Ovary (tissue), 9 donors: Measurements from ENCODE around the gene UGDH. TPM values are rescaled to one million over a fixed set of nuclear protein-coding genes. Genes with fewer than 3 reads are reported as not detected.

Experiments
- DNase-seq, 5 donors: peaks; one replicate each; pipeline ENCODE4 v3.0.0-alpha.2; 2019 to 2020
- H3K27ac ChIP-seq, 2 donors: fragments of 200-600 bp; one replicate each; pipeline versions ENCODE4 v1.5.1 to v1.8.0; 2019 to 2022
- H3K27me3 ChIP-seq: fragments of 200-600 bp; one replicate; pipeline ENCODE4 v1.8.0; 2022
- H3K36me3 ChIP-seq: fragments of 200-600 bp; sonication (generic); one replicate; pipeline ENCODE4 v1.5.1; 2019
- H3K4me1 ChIP-seq: one replicate; pipeline ENCODE4 v1.8.1; 2013; ENCODE audit warnings: mild to moderate bottlenecking, moderate library complexity; ENCODE audit not compliant: insufficient read depth
- H3K4me3 ChIP-seq: fragments of 200-600 bp; sonication (generic); one replicate; pipeline ENCODE4 v1.5.1; 2017
- H3K9me3 ChIP-seq, 2 donors: fragments of 200-600 bp in 1 of 2; sonication (generic) in 1 of 2; one replicate each; pipeline versions ENCODE4 v1.5.1 to v1.8.1; 2013 to 2019; ENCODE audit warnings: mild to moderate bottlenecking in 1 of 2, moderate library complexity in 1 of 2
- EP300 ChIP-seq: sonication (generic); formaldehyde crosslinking; IDR thresholded peaks from one replicate; pipeline ENCODE4 v1.6.1; 2017; ENCODE audit warnings: antibody characterized with exemption
- POLR2A ChIP-seq: fragments of 450-650 bp; IDR thresholded peaks from one replicate; pipeline ENCODE4 v1.6.1; 2017; ENCODE audit warnings: antibody characterized with exemption, mild to moderate bottlenecking, moderate library complexity
- WGBS, 3 donors: extraction: QIAGEN DNeasy Blood & Tissue Kit in 1 of 3; methylation state at CpG; one replicate each; pipeline versions ENCODE4 v1.1.5 to v1.1.7; 2013 to 2017; 5-methylcytosine and 5-hydroxymethylcytosine counted together
- intact Hi-C, 4 donors: fragments of 100-400 bp; cut with DNase I; formaldehyde crosslinking; loops; one replicate each; pipeline versions ENCODE4 v1.11.0 to v1.15.1; 2022 to 2023
- polyA plus RNA-seq, 2 donors: library from polyadenylated mRNA; stranded (reverse); fragments of 200-250 nt in 1 of 2; fragments of 350-450 nt in 1 of 2; fragmentation: Illumina TruSeq in 1 of 2; extraction: RNeasy Lipid Tissue Mini Kit (QIAGEN cat#74804) in 1 of 2; gene quantifications; one replicate each; pipeline ENCODE4 v1.2.3, GENCODE V29; 2013 to 2014
- total RNA-seq, 7 donors: library from RNA; depleted of rRNA in 2 of 7; stranded (reverse); fragments of >200 nt in 2 of 7; fragmentation: NEBNext Ultra II Directional in 3 of 7; extraction: Animal tissue kit (Norgen Biotek cat#: 25700) in 3 of 7; gene quantifications; one replicate each; pipeline versions ENCODE4 v1.1.0 to v1.2.4, GENCODE V29; 2016 to 2023
- TF ChIP-seq, protein P1 (sequence below), 3 donors: fragments of 450-650 bp in 2 of 3; fragments of 200-600 bp in 1 of 3; IDR thresholded peaks; one replicate each; pipeline versions ENCODE4 v1.5.1 to v1.8.0; 2016 to 2022; ENCODE audit warnings: antibody characterized with exemption in 3 of 3, mild to moderate bottlenecking in 1 of 3
- donor health status: DM: no; HTN: no; CAD: no; lungs with moderate emphysema.
- donor health status: DM: no; HTN: no; CAD: no.
- donor health status: Bipolar disorder and iron deficiency.
- donor health status: DM: yes; HTN: yes; CAD: no.
- donor health status: DM: no; HTN: no; CAD: no.
- donor health status: DM: yes; HTN: yes; CAD: no.

The UGDH gene
- total and polyA plus RNA-seq, 9 donors, result 18.3 to 106 (median 66.4) TPM

DNA sequence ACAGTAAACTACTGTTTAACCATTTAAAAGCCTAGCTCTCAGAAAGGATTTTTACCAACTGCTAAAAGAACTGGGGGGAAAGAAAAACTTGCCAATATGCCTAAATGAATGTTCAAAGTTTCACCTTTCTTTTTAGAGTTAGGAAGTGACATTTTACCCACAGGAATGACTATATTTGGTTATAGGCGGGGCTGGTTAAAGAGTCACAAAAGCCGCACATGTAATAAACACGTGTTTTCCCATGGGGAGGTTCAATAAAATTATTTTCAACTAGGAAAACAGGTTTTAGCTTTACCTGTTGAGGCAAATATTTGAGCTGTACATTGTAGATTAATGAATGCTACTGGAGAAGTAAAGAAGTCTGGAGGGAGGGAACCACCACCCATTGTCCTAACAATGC, 41.6 kb upstream of the UGDH start:
- Histone ChIP-seq H3K9me3 (no peaks in the 10 kb centered on the region), H3K36me3 (no peaks in the 10 kb centered on the region), H3K27ac (no peak overlapping the region), H3K4me3 (no peak overlapping the region), H3K4me1 (no peaks in the 10 kb centered on the region), H3K27me3 (no peaks in the 10 kb centered on the region)
- no peak for DNase-seq
- intact Hi-C loops, result no loop called here
- no peak for TF ChIP-seq EP300
- TF ChIP-seq, protein P1, sequence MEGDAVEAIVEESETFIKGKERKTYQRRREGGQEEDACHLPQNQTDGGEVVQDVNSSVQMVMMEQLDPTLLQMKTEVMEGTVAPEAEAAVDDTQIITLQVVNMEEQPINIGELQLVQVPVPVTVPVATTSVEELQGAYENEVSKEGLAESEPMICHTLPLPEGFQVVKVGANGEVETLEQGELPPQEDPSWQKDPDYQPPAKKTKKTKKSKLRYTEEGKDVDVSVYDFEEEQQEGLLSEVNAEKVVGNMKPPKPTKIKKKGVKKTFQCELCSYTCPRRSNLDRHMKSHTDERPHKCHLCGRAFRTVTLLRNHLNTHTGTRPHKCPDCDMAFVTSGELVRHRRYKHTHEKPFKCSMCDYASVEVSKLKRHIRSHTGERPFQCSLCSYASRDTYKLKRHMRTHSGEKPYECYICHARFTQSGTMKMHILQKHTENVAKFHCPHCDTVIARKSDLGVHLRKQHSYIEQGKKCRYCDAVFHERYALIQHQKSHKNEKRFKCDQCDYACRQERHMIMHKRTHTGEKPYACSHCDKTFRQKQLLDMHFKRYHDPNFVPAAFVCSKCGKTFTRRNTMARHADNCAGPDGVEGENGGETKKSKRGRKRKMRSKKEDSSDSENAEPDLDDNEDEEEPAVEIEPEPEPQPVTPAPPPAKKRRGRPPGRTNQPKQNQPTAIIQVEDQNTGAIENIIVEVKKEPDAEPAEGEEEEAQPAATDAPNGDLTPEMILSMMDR (IDR thresholded peaks at IDR 0.05), result no peak
- TF ChIP-seq POLR2A, result no peak
- WGBS, 3 donors, result 69 to 81% (median 78%) methylated on average over 3 of the region's 3 CpGs

DNA sequence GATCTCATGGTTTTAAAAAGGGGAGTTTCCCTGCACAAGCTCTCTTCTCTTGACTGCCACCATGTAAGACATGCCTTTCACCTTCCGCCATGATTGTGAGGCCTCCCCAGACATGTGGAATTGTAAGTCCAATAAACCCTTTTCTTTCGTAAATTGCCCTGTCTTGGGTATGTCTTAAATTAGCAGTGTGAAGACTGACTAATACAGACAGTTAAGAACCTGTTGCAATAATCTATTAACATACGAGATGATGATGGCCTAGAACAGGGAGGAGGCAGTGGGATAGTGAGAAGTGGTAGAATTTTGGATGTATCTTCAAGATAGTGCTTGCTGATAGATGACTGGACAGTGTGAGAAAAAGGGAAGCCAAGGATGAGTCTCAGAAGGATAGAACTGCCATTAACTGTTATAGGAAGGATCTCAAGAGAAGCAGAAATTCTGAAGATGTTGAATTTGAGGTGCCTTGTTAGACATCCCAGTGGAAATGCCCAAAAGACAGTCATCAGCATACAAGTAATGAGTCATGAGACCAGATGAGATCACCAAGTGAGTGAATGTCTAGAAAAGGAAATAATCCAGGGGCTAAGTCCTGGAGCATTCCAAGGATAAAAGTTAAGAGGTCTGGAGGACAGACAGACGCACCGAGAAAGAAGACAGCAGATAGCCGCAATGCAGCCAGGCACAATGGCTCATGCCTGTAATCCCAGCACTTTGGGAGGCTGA, 38.8 kb upstream of the UGDH start:
- 84 to 96% (median 88%) methylated on average over 6 of the region's 6 CpGs for WGBS, 3 donors
- H3K9me3 ChIP-seq, result no peaks in the 10 kb centered on the region
- H3K27ac ChIP-seq, result no peak overlapping the region
- intact Hi-C loops, result no loop called here
- no peaks in the 10 kb centered on the region for H3K27me3 ChIP-seq
- H3K36me3 ChIP-seq, result no peaks in the 10 kb centered on the region
- TF ChIP-seq, protein P1 (IDR thresholded peaks at IDR 0.05), result no peak
- TF ChIP-seq POLR2A (no peak), EP300 (no peak)
- no peaks in the 10 kb centered on the region for H3K4me1 ChIP-seq
- DNase-seq, result no peak
- H3K4me3 ChIP-seq, result no peak overlapping the region

DNA sequence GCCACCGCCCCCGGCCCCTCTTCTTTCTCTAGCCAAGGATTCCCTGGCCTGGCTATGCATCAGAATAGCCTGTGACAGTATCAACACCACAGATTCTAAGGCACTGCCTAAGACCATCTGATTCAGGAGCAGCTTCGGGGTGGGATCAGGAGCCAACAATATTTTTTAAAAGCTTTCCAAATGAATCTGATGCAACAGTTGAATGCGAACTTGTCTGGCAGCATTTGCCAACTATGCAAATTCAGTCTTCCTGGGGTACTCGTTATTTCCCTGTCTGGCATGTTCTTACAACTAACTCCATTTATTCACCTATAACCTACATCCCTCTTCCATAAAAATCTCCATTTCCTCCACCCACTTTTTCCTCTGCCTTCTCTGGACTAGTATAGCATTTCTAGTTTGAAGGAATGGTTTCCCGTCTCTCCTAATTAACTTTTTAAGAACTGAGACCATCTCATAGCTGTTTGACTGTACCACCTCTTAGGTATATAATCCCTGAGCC, 36.2 kb upstream of the UGDH start:
- Histone ChIP-seq H3K4me3 (no peak overlapping the region), H3K9me3 (no peaks in the 10 kb centered on the region), H3K4me1 (peaks cover 2% of the 10 kb centered on the region), H3K27ac (no peak overlapping the region), H3K36me3 (no peaks in the 10 kb centered on the region), H3K27me3 (no peaks in the 10 kb centered on the region)
- 74 to 86% (median 78%) methylated on average over 6 of the region's 6 CpGs for WGBS, 3 donors
- intact Hi-C loops, result no loop called here
- TF ChIP-seq POLR2A (no peak), EP300 (no peak)
- TF ChIP-seq, protein P1 (IDR thresholded peaks at IDR 0.05), result no peak
- no peak for DNase-seq

DNA sequence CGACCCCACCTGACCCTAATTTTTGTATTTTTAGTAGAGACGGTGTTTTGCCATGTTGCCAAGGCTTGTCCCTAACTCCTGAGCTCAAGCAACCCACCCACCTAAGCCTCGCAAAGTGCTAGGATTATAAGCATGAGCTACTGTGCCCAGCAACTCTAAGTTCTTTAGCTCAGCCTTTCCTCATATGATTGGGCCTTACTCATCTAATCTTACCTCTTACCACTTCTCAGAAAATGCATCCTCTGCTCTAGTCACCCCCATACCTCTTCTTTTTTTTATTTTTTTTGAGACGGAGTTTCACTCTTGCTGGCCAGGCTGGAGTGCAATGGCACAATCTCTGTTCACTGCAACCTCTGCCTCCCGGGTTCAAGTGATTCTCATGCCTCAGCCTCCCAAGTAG, 35.6 kb upstream of the UGDH start:
- Histone ChIP-seq H3K36me3 (no peaks in the 10 kb centered on the region), H3K27ac (no peak overlapping the region), H3K9me3 (no peaks in the 10 kb centered on the region), H3K27me3 (no peaks in the 10 kb centered on the region), H3K4me3 (no peak overlapping the region), H3K4me1 (peaks cover 3% of the 10 kb centered on the region)
- intact Hi-C loops, result no loop called here
- 98% methylated on average over 5 of the region's 5 CpGs for WGBS, 3 donors
- no peak for TF ChIP-seq EP300
- no peak for TF ChIP-seq POLR2A
- TF ChIP-seq, protein P1 (IDR thresholded peaks at IDR 0.05), result no peak
- DNase-seq, result no peak
